ENCODE results near the gene MTRR. TPM values are rescaled to one million over a fixed set of nuclear protein-coding genes. Genes with fewer than 3 reads are reported as not detected.

Gene MTRR
- polyA plus RNA-seq, 1 experiment: 44.1 TPM

- H3K4me3 ChIP-seq (ENCODE audit: low read depth, low read length): no peak overlapping the region
- CTCF ChIA-PET: interaction anchor here (12.9 kb wide), 1 partner anchor 14 kb away, joined by 102 read pairs; no protein-coding TSS in a partner anchor
- DNase-seq (ENCODE audit: low read depth, low spot score): no peak
These were observed 3.7 kb downstream of the MTRR start for GRCh38 chr5:7872517-7873130.

DNA sequence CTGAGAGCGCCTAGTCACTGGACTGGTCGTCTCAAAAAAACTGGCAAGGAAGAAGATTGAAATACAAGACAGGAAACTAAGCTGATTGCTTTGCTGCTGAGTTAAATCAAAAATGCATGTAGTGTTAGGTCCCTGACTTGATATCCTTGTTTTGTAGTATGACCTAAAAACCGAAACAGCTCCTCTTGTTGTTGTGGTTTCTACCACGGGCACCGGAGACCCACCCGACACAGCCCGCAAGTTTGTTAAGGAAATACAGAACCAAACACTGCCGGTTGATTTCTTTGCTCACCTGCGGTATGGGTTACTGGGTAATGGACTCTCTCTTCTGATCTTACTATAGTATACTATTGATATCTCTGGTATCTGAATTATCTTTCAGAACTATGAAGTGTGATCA, 4.3 kb downstream of the MTRR start:
- POLR2A ChIA-PET: no interaction called here
- CTCF ChIA-PET: interaction anchor here (12.9 kb wide), 1 partner anchor 14 kb away, joined by 102 read pairs; no protein-coding TSS in a partner anchor
- TF ChIP-seq CTCF (IDR thresholded peaks at IDR 0.05; ENCODE audit: low read depth, low read length): no peak
- H3K27me3 ChIP-seq (ENCODE audit: control insufficient read depth, insufficient read depth, low read length): no peaks in the 10 kb centered on the region
- peaks cover 3% of the 10 kb centered on the region; the same call in 1 of the 2 replicates for H3K9me3 ChIP-seq (ENCODE audit: control insufficient read depth, insufficient read depth, low read length)
- no peak overlapping the region for H3K4me3 ChIP-seq (ENCODE audit: low read depth, low read length)
- no peak overlapping the region for H3K27ac ChIP-seq (ENCODE audit: low read depth, low read length)
- no peak for DNase-seq (ENCODE audit: low read depth, low spot score)

More at GRCh38 chr5:7872517-7873130, 3.7 kb downstream of the MTRR start:
- peaks cover 3% of the 10 kb centered on the region; the same call in 1 of the 2 replicates for H3K9me3 ChIP-seq (ENCODE audit: control insufficient read depth, insufficient read depth, low read length)
- H3K27me3 ChIP-seq (ENCODE audit: control insufficient read depth, insufficient read depth, low read length): no peaks in the 10 kb centered on the region
- no peak overlapping the region for H3K27ac ChIP-seq (ENCODE audit: low read depth, low read length)
- POLR2A ChIA-PET: no interaction called here
- no peak for TF ChIP-seq CTCF (IDR thresholded peaks at IDR 0.05; ENCODE audit: low read depth, low read length)

- no peaks in the 10 kb centered on the region for H3K27me3 ChIP-seq (ENCODE audit: control insufficient read depth, insufficient read depth, low read length)
- DNase-seq (ENCODE audit: low read depth, low spot score): no peak
- no peaks in the 10 kb centered on the region for H3K9me3 ChIP-seq (ENCODE audit: control insufficient read depth, insufficient read depth, low read length)
- ChIA-PET CTCF (interaction anchor here (0.6 to 12.9 kb wide), 3 partner anchors 12 to 467 kb away, joined by 3 to 102 read pairs (median 3); no protein-coding TSS in a partner anchor), POLR2A (no interaction called here)
- no peak overlapping the region for H3K4me3 ChIP-seq (ENCODE audit: low read depth, low read length)
- TF ChIP-seq CTCF (IDR thresholded peaks at IDR 0.05; ENCODE audit: low read depth, low read length): no peak
- no peak overlapping the region for H3K27ac ChIP-seq (ENCODE audit: low read depth, low read length)
These were observed 5.7 kb downstream of the MTRR start for GRCh38 chr5:7874639-7875038.

DNA sequence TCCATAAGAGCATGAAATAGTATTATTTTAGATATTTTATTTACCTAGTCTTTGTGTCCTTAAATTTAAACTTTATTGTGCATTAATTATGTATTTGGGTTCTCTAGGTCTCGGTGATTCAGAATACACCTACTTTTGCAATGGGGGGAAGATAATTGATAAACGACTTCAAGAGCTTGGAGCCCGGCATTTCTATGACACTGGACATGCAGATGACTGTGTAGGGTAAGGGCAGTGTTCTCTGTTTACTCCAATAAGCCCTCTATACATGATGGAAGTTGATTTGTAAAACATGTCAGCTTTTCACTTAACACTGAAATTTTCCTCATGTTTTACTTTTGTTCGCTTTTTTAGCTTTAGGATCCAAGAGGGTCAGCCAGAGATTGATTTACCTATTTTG, 6.2 kb downstream of the MTRR start:
- ChIA-PET CTCF (interaction anchor here (1.2 to 12.9 kb wide), 2 partner anchors 12 to 22 kb away, joined by 3 to 102 read pairs; no protein-coding TSS in a partner anchor), POLR2A (no interaction called here)
- DNase-seq (ENCODE audit: low read depth, low spot score): no peak
- Histone ChIP-seq H3K27ac (ENCODE audit: low read depth, low read length) (no peak overlapping the region), H3K4me3 (ENCODE audit: low read depth, low read length) (no peak overlapping the region), H3K9me3 (ENCODE audit: control insufficient read depth, insufficient read depth, low read length) (no peaks in the 10 kb centered on the region), H3K27me3 (ENCODE audit: control insufficient read depth, insufficient read depth, low read length) (no peaks in the 10 kb centered on the region)
- TF ChIP-seq CTCF (IDR thresholded peaks at IDR 0.05; ENCODE audit: low read depth, low read length): no peak

- no peaks in the 10 kb centered on the region for H3K27me3 ChIP-seq (ENCODE audit: control insufficient read depth, insufficient read depth, low read length)
- CTCF ChIA-PET: interaction anchor here (1.0 to 12.9 kb wide), 2 partner anchors 10 to 20 kb away, joined by 3 to 102 read pairs; no protein-coding TSS in a partner anchor
- DNase-seq (ENCODE audit: low read depth, low spot score): no peak
- no peaks in the 10 kb centered on the region for H3K9me3 ChIP-seq (ENCODE audit: control insufficient read depth, insufficient read depth, low read length)
- no peak overlapping the region for H3K4me3 ChIP-seq (ENCODE audit: low read depth, low read length)
- POLR2A ChIA-PET: no interaction called here
- H3K27ac ChIP-seq (ENCODE audit: low read depth, low read length): no peak overlapping the region
- TF ChIP-seq CTCF (IDR thresholded peaks at IDR 0.05; ENCODE audit: low read depth, low read length): no peak
These were observed 7.9 kb downstream of the MTRR start for GRCh38 chr5:7876867-7877266.

All from AG04450 (cell line).